ENCODE results near the gene INO80D. TPM values are rescaled to one million over a fixed set of nuclear protein-coding genes. Genes with fewer than 3 reads are reported as not detected.
A peak's percentile ranks its signal among the peaks of the same experiment; 100 is the strongest.

The INO80D gene
- total and polyA plus RNA-seq, 2 of the 13 experiments (the other 11 are each of a cell fraction or from before 2014, with no cell fraction given), result 7.6 to 7.9 TPM

DNA sequence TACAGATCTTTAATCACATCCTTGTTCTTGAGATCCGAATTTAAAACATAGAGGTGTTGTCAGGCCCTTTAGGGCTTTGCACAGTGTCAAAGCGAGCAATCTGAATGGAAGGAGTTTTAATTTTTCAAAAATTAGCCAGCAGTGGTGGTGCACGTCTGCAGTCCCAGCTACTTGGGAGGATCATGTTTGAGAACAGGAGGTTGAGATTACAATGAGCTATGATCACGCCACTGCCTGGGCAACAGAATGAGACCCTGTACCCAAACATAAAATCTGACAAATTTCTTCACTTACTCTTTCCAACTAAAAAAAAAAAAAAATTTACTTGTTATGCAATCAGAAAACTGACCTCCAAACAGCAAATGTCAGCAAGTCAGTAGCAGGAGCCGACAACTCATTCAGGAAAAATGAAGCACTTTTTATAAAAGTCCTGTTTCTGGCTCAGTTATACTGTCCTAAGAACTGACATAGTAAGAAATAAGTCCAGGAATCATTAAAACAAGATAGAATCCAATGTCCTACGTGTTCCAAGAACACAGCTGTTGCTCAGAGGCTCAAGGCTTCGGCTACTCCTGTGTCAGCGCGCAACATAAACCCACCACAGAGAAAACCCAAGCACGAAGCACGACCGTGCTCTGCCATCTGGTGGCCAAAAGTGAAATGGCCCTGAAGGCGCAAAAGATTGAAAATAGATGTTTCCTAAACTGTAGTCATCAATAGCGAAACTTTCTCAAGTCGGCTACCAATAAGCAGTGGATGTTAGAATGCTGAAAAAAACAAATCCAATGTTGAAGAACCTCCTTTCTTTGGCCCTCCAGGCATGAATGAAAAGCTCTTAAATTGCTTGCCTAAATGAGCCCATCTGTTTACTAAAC lies 138.1 kb downstream of the INO80D start (continued):
- TF ChIP-seq ZNF333 (CRISPR knock-in tag; IDR thresholded peaks at IDR 0.05; ENCODE audit: borderline replicate concordance) (no peak), ZNF224 (CRISPR knock-in tag; IDR thresholded peaks at IDR 0.05) (no peak), ZNF709 (CRISPR knock-in tag; IDR thresholded peaks at IDR 0.05) (no peak), ZNF564 (CRISPR knock-in tag; IDR thresholded peaks at IDR 0.05) (no peak), BORCS8-MEF2B (CRISPR knock-in tag; IDR thresholded peaks at IDR 0.05) (no peak), ZNF34 (CRISPR knock-in tag; IDR thresholded peaks at IDR 0.05; ENCODE audit: borderline replicate concordance) (no peak), ZNF292 (CRISPR knock-in tag; IDR thresholded peaks at IDR 0.05; ENCODE audit: borderline replicate concordance, low read depth) (no peak), SMYD3 (CRISPR knock-in tag; IDR thresholded peaks at IDR 0.05) (peak; percentile 78; the same call in 1 of the 2 replicates), EP300 (IDR thresholded peaks at IDR 0.05; ENCODE audit: low read depth in 2 of 2, low read length in 2 of 2) (peak in 1 of 2 experiments; percentile 27; a peak in 1 of 4 replicates), EP300 (CRISPR knock-in tag; IDR thresholded peaks at IDR 0.05; ENCODE audit: borderline replicate concordance) (no peak)
- TF ChIP-seq, protein P1, sequence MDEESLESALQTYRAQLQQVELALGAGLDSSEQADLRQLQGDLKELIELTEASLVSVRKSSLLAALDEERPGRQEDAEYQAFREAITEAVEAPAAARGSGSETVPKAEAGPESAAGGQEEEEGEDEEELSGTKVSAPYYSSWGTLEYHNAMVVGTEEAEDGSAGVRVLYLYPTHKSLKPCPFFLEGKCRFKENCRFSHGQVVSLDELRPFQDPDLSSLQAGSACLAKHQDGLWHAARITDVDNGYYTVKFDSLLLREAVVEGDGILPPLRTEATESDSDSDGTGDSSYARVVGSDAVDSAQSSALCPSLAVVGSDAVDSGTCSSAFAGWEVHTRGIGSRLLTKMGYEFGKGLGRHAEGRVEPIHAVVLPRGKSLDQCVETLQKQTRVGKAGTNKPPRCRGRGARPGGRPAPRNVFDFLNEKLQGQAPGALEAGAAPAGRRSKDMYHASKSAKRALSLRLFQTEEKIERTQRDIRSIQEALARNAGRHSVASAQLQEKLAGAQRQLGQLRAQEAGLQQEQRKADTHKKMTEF (CRISPR knock-in tag; IDR thresholded peaks at IDR 0.05), result peak; percentile 88
- TF ChIP-seq, protein P2, sequence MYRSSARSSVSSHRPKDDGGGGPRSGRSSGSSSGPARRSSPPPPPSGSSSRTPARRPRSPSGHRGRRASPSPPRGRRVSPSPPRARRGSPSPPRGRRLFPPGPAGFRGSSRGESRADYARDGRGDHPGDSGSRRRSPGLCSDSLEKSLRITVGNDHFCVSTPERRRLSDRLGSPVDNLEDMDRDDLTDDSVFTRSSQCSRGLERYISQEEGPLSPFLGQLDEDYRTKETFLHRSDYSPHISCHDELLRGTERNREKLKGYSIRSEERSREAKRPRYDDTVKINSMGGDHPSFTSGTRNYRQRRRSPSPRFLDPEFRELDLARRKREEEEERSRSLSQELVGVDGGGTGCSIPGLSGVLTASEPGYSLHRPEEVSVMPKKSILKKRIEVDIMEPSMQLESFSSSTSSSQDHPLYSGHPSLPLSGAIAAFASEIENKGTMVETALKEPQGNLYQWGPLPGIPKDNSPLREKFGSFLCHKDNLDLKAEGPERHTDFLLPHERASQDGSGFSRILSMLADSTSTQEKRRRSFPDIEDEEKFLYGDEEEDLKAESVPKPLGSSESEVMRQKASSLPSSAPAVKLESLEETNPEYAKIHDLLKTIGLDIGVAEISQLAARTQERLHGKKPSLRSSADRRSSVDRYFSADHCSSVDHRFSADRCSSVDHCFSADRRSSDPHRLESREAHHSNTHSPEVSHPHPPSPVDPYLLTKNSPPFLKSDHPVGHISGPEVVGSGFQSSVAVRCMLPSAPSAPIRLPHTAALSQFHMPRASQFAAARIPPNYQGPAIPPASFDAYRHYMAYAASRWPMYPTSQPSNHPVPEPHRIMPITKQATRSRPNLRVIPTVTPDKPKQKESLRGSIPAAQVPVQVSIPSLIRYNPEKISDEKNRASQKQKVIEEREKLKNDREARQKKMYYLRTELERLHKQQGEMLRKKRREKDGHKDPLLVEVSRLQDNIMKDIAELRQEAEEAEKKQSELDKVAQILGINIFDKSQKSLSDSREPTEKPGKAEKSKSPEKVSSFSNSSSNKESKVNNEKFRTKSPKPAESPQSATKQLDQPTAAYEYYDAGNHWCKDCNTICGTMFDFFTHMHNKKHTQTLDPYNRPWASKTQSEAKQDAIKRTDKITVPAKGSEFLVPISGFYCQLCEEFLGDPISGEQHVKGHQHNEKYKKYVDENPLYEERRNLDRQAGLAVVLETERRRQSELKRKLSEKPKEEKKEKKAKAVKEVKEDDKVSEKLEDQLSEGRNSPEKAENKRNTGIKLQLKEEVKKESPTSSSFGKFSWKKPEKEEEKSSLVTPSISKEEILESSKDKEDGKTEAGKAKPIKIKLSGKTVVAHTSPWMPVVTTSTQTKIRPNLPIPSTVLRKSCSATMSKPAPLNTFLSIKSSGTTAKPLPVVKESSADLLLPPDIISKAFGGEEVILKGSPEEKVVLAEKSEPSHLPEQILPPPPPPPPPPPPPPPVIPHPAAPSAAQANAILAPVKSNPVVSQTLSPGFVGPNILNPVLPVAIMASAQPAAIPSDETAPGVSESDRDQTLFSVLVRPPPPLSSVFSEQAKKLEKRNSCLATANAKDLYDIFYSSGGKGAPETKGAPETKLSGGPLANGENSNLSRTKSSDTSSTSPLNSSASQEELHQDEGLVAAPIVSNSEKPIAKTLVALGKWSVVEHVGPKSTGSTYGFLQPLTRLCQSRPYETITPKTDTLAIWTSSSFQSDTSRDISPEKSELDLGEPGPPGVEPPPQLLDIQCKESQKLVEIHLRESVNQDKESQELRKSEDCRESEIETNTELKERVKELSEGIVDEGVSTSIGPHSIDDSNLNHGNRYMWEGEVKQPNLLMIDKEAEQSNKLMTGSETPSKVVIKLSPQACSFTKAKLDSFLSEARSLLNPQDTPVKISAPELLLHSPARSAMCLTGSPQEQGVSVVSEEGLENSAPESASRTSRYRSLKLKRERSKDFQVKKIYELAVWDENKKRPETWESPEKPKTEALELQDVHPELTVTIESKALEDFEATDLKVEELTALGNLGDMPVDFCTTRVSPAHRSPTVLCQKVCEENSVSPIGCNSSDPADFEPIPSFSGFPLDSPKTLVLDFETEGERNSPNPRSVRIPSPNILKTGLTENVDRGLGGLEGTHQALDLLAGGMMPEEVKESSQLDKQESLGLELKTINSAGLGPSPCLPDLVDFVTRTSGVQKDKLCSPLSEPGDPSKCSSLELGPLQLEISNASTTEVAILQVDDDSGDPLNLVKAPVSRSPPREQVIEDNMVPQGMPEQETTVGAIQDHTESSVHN (CRISPR knock-in tag; IDR thresholded peaks at IDR 0.05), result no peak
- TF ChIP-seq, protein P3, sequence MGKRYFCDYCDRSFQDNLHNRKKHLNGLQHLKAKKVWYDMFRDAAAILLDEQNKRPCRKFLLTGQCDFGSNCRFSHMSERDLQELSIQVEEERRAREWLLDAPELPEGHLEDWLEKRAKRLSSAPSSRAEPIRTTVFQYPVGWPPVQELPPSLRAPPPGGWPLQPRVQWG (CRISPR knock-in tag; IDR thresholded peaks at IDR 0.05; ENCODE audit: borderline replicate concordance, low read depth), result no peak
- TF ChIP-seq, protein P4, sequence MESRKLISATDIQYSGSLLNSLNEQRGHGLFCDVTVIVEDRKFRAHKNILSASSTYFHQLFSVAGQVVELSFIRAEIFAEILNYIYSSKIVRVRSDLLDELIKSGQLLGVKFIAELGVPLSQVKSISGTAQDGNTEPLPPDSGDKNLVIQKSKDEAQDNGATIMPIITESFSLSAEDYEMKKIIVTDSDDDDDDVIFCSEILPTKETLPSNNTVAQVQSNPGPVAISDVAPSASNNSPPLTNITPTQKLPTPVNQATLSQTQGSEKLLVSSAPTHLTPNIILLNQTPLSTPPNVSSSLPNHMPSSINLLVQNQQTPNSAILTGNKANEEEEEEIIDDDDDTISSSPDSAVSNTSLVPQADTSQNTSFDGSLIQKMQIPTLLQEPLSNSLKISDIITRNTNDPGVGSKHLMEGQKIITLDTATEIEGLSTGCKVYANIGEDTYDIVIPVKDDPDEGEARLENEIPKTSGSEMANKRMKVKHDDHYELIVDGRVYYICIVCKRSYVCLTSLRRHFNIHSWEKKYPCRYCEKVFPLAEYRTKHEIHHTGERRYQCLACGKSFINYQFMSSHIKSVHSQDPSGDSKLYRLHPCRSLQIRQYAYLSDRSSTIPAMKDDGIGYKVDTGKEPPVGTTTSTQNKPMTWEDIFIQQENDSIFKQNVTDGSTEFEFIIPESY (CRISPR knock-in tag; IDR thresholded peaks at IDR 0.05), result peak; percentile 40; the same call in 1 of the 2 replicates

Data from HepG2 (cell line).